Keratinocyte (primary cell): ENCODE results near the gene RAP1GAP2. TPM values are rescaled to one million over a fixed set of nuclear protein-coding genes. Genes with fewer than 3 reads are reported as not detected.

Source experiments
- DNase-seq: peaks from one replicate; pipeline ENCODE4 v3.0.0-alpha.2; 2011; ENCODE audit warnings: low read depth, missing footprints, low spot score
- FAIRE-seq: peaks from 2 replicates; lab custom pipeline; 2011; peaks lifted over from hg19 to GRCh38; lab: Jason Lieb, UNC
- H2AFZ ChIP-seq: 2 replicates; pipeline ENCODE4 v1.6.0; 2012; ENCODE audit warnings: low read length, control low read depth, inconsistent platforms; ENCODE audit not compliant: control insufficient read depth
- H3K27ac ChIP-seq: 2 replicates; pipeline ENCODE4 v1.5.1; 2011; ENCODE audit warnings: low read length; ENCODE audit not compliant: control insufficient read depth, insufficient read depth
- H3K27me3 ChIP-seq: 3 replicates; pipeline ENCODE4 v1.6.0; 2011; ENCODE audit warnings: low read length; ENCODE audit not compliant: control insufficient read depth, insufficient read depth; ENCODE audit errors: extremely low read depth
- H3K36me3 ChIP-seq, 2 experiments: 2 replicates in 1 of 2; 3 replicates in 1 of 2; pipeline ENCODE4 v1.5.1; 2011; ENCODE audit warnings: low read length in 2 of 2, mild to moderate bottlenecking in 1 of 2; ENCODE audit not compliant: control insufficient read depth in 2 of 2, insufficient read depth in 2 of 2; ENCODE audit errors: extremely low read depth in 1 of 2
- H3K4me1 ChIP-seq: 3 replicates; pipeline ENCODE4 v1.5.1; 2011; ENCODE audit warnings: low read length; ENCODE audit not compliant: control insufficient read depth, insufficient read depth; ENCODE audit errors: extremely low read depth
- H3K4me2 ChIP-seq: 3 replicates; pipeline ENCODE4 v1.6.0; 2011; ENCODE audit warnings: low read depth, low read length; ENCODE audit not compliant: control insufficient read depth, insufficient read depth; ENCODE audit errors: extremely low read depth
- H3K4me3 ChIP-seq, 3 experiments: fragments of 200-600 bp in 1 of 3; sonication (generic) in 1 of 3; 2 replicates in 2 of 3; 3 replicates in 1 of 3; pipeline ENCODE4 v1.5.1; 2011 to 2016; ENCODE audit warnings: low read length in 3 of 3, mild to moderate bottlenecking in 3 of 3, control low read depth in 2 of 3, inconsistent platforms in 1 of 3, low read depth in 1 of 3, mixed read lengths in 1 of 3, mixed run types in 1 of 3, moderate library complexity in 1 of 3; ENCODE audit not compliant: control insufficient read depth in 2 of 3, insufficient read depth in 2 of 3; ENCODE audit errors: extremely low read depth in 1 of 3
- H3K79me2 ChIP-seq: 2 replicates; pipeline ENCODE4 v1.6.0; 2012; ENCODE audit warnings: low read length; ENCODE audit not compliant: control insufficient read depth, insufficient read depth
- H3K9ac ChIP-seq: 3 replicates; pipeline ENCODE4 v1.6.0; 2011; ENCODE audit warnings: low read length; ENCODE audit not compliant: control insufficient read depth, insufficient read depth; ENCODE audit errors: extremely low read depth
- H3K9me1 ChIP-seq: 3 replicates; pipeline ENCODE4 v1.6.0; 2011; ENCODE audit warnings: low read length; ENCODE audit not compliant: control insufficient read depth, insufficient read depth; ENCODE audit errors: extremely low read depth
- H3K9me3 ChIP-seq: 2 replicates; pipeline ENCODE4 v1.5.1; 2012; ENCODE audit warnings: low read depth, low read length; ENCODE audit not compliant: control insufficient read depth
- H4K20me1 ChIP-seq: 3 replicates; pipeline ENCODE4 v1.6.0; 2011; ENCODE audit warnings: low read length; ENCODE audit not compliant: control insufficient read depth, insufficient read depth; ENCODE audit errors: extremely low read depth
- CTCF ChIP-seq, 3 experiments: IDR thresholded peaks in 1 of 3; conservative IDR thresholded peaks in 1 of 3; optimal IDR thresholded peaks in 1 of 3; 2 replicates in 2 of 3; 3 replicates in 1 of 3; pipeline versions ENCODE3 to v1.5.1; 2011; ENCODE audit warnings: low read length in 3 of 3, mild to moderate bottlenecking in 3 of 3, moderate library complexity in 2 of 3, control low read depth in 1 of 3, inconsistent platforms in 1 of 3; ENCODE audit not compliant: insufficient read depth in 2 of 3; ENCODE audit errors: extremely low read depth in 1 of 3
- EZH2 ChIP-seq: IDR thresholded peaks from one replicate; pipeline ENCODE4 v1.6.1; 2012; ENCODE audit warnings: inconsistent platforms, mild to moderate bottlenecking, low read length, moderate library complexity
- dilution Hi-C: fragments of 300-500 bp; cut with MboI; formaldehyde crosslinking; loops from one replicate; pipeline ENCODE4 v1.7.0; 2020; ENCODE audit warnings: low sequenced_read_pairs; ENCODE audit not compliant: extremely low pct_ligation_motif_present
- polyA plus RNA-seq, 5 experiments: library from polyadenylated mRNA; depleted of rRNA in 3 of 5; stranded (reverse) in 3 of 5; stranded (forward) in 1 of 5; unstranded in 1 of 5; fragments of >200 nt; gene quantifications; 1 replicate in 1 of 5; 2 replicates in 3 of 5; 3 replicates in 1 of 5; pipeline versions ENCODE4 v1.2.1 to v1.2.3, GENCODE V29; 2011 to 2012; ENCODE audit warnings: missing spikeins in 2 of 5, low read depth in 1 of 5, low replicate concordance in 1 of 5

Gene RAP1GAP2
- polyA plus RNA-seq, 1 donor (not counting 4 experiments of a cell fraction or from before 2014, with no cell fraction given): 13.6 TPM

- Histone ChIP-seq H2AFZ (no peak overlapping the region), H3K27me3 (no peaks in the 10 kb centered on the region), H3K9ac (no peak overlapping the region), H3K9me3 (peaks cover 5% of the 10 kb centered on the region), H4K20me1 (no peaks in the 10 kb centered on the region), H3K9me1 (no peaks in the 10 kb centered on the region), H3K4me2 (no peak overlapping the region), H3K36me3 (no peaks in the 10 kb centered on the region), H3K79me2 (no peaks in the 10 kb centered on the region), H3K4me3 (no peak overlapping the region), H3K27ac (no peak overlapping the region), H3K4me1 (no peaks in the 10 kb centered on the region)
- no peak for DNase-seq
- dilution Hi-C loops: no loop called here
- TF ChIP-seq EZH2 (no peak), CTCF (optimal IDR thresholded peaks at IDR 0.05 in 1 of 3, IDR thresholded peaks at IDR 0.05 in 1 of 3, conservative IDR thresholded peaks at IDR 0.05 in 1 of 3; ENCODE audit: extremely low read depth in 1 of 3, insufficient read depth in 2 of 3, low read length in 3 of 3) (no peak)
- FAIRE-seq: no peak
These were observed 244.6 kb downstream of the RAP1GAP2 start for GRCh38 chr17:3040882-3041281.

- no peak overlapping the region for H3K27ac ChIP-seq
- H3K9me3 ChIP-seq: peaks cover 5% of the 10 kb centered on the region
- TF ChIP-seq EZH2 (no peak), CTCF (optimal IDR thresholded peaks at IDR 0.05 in 1 of 3, IDR thresholded peaks at IDR 0.05 in 1 of 3, conservative IDR thresholded peaks at IDR 0.05 in 1 of 3; ENCODE audit: extremely low read depth in 1 of 3, insufficient read depth in 2 of 3, low read length in 3 of 3) (peak; percentile 35 to 48 (median 40))
- H3K4me2 ChIP-seq: no peak overlapping the region
- no peaks in the 10 kb centered on the region for H4K20me1 ChIP-seq
- H3K9me1 ChIP-seq: no peaks in the 10 kb centered on the region
- no peaks in the 10 kb centered on the region for H3K27me3 ChIP-seq
- H2AFZ ChIP-seq: no peak overlapping the region
- H3K4me1 ChIP-seq: peaks cover 6% of the 10 kb centered on the region
- DNase-seq (no peak), FAIRE-seq (no peak)
- no peak overlapping the region for H3K4me3 ChIP-seq
- no peaks in the 10 kb centered on the region for H3K36me3 ChIP-seq
- H3K79me2 ChIP-seq: no peaks in the 10 kb centered on the region
- no peak overlapping the region for H3K9ac ChIP-seq
- dilution Hi-C loops: no loop called here
These were observed 247.6 kb downstream of the RAP1GAP2 start for GRCh38 chr17:3043737-3044365.
